HCT116 (cell line): ENCODE measurements around the gene SPTSSA. TPM values are rescaled to one million over a fixed set of nuclear protein-coding genes. Genes with fewer than 3 reads are reported as not detected.

ENCODE experiments used
- ATAC-seq: fragments of 200-7000 bp; cut with Tn5 transposase; 2 replicates; pipeline ENCODE4 v1.9.1; 2020; ENCODE audit warnings: mild to moderate bottlenecking, moderate library complexity
- BruUV-seq: library from RNA; stranded (reverse); fragments of 400-500 nt; replicated peaks from 2 replicates; lab custom pipeline; 2021; lab: Mats Ljungman, UMichigan
- CTCF ChIA-PET: fragments of 300-600 bp; sonication (Branson Sonifier 250); formaldehyde crosslinking; loops from one replicate; lab custom pipeline; 2021; ENCODE audit warnings: antibody characterized with exemption; lab: Charles Lee
- POLR2A ChIA-PET: fragments of 300-600, 350-600 bp; sonication (Branson Sonifier 250); formaldehyde crosslinking; loops from one replicate; lab custom pipeline; 2021; ENCODE audit warnings: antibody characterized with exemption; lab: Charles Lee
- RAD21 ChIA-PET, 2 experiments: fragments of 300-600 bp; sonication (Branson Sonifier 250); formaldehyde crosslinking; loops; one replicate each; lab custom pipeline; 2023; ENCODE audit warnings: low total read pairs in 2 of 2; ENCODE audit not compliant: uncharacterized antibody in 2 of 2, unreplicated experiment in 2 of 2, low non-redundant PET in 1 of 2; lab: Charles Lee
- DNase-seq: peaks from one replicate; pipeline ENCODE4 v3.0.0-alpha.2; 2010; ENCODE audit warnings: low read depth, low spot score
- H2AFZ ChIP-seq: fragments of 200-600 bp; shearing (Covaris generic), sonication (generic); 2 replicates; pipeline ENCODE4 v1.6.1; 2017; ENCODE audit warnings: low read depth, mixed run types, mixed read lengths, antibody characterized with exemption, low read length; ENCODE audit not compliant: poor library complexity, severe bottlenecking
- H3K27ac ChIP-seq: 2 replicates; pipeline ENCODE4 v1.5.1; 2012; ENCODE audit warnings: low read depth, low read length
- H3K27me3 ChIP-seq: fragments of 200-600 bp; sonication (generic); 2 replicates; pipeline ENCODE4 v1.6.1; 2016; ENCODE audit warnings: mixed run types, low read length, mixed read lengths; ENCODE audit not compliant: insufficient read depth
- H3K36me3 ChIP-seq, 2 experiments: fragments of 200-500 bp in 1 of 2; fragments of 200-600 bp in 1 of 2; sonication (Bioruptor generic) in 1 of 2; sonication (generic) in 1 of 2; 2 replicates each; pipeline versions ENCODE4 v1.5.1 to v1.6.1; 2014 to 2016; ENCODE audit warnings: low read length in 2 of 2, inconsistent platforms in 1 of 2, mixed read lengths in 1 of 2, mixed run types in 1 of 2; ENCODE audit not compliant: insufficient read depth in 2 of 2, control insufficient read depth in 1 of 2
- H3K4me1 ChIP-seq, 2 experiments: fragments of 200-600 bp in 1 of 2; sonication (generic) in 1 of 2; 2 replicates each; pipeline versions ENCODE4 v1.5.1 to v1.6.1; 2012 to 2017; ENCODE audit warnings: low read length in 2 of 2, inconsistent platforms in 1 of 2, mild to moderate bottlenecking in 1 of 2, mixed read lengths in 1 of 2, mixed run types in 1 of 2, moderate library complexity in 1 of 2; ENCODE audit not compliant: insufficient read depth in 2 of 2, control insufficient read depth in 1 of 2
- H3K4me2 ChIP-seq: fragments of 200-600 bp; sonication (generic); 2 replicates; pipeline ENCODE4 v1.6.1; 2017; ENCODE audit warnings: mixed run types, low read length, mixed read lengths
- H3K4me3 ChIP-seq, 2 experiments: fragments of 200-600 bp in 1 of 2; sonication (generic) in 1 of 2; replicated peaks in 1 of 2; 2 replicates each; pipeline ENCODE4 v1.5.1; 2011 to 2016; ENCODE audit warnings: low read length in 2 of 2, control low read depth in 1 of 2, low read depth in 1 of 2, mild to moderate bottlenecking in 1 of 2, mixed read lengths in 1 of 2, mixed run types in 1 of 2
- H3K79me2 ChIP-seq: fragments of 200-600 bp; sonication (generic); 2 replicates; pipeline ENCODE4 v1.6.1; 2017; ENCODE audit warnings: mild to moderate bottlenecking, mixed run types, low read length, moderate library complexity, mixed read lengths; ENCODE audit not compliant: insufficient read depth
- H3K9ac ChIP-seq: fragments of 200-600 bp; sonication (generic); 2 replicates; pipeline ENCODE4 v1.6.1; 2016; ENCODE audit warnings: low read length, mixed read lengths
- H3K9me2 ChIP-seq: fragments of 200-600 bp; sonication (generic), shearing (Covaris generic); 2 replicates; pipeline ENCODE4 v1.6.1; 2017; ENCODE audit warnings: mixed run types, mild to moderate bottlenecking, moderate library complexity; ENCODE audit not compliant: insufficient read depth
- H3K9me3 ChIP-seq, 2 experiments: fragments of 200-500 bp in 1 of 2; fragments of 200-600 bp in 1 of 2; sonication (Bioruptor generic) in 1 of 2; sonication (generic) in 1 of 2; 2 replicates each; pipeline ENCODE4 v1.6.1; 2014 to 2017; ENCODE audit warnings: low read length in 2 of 2, mixed read lengths in 2 of 2, inconsistent platforms in 1 of 2, low read depth in 1 of 2, mild to moderate bottlenecking in 1 of 2, mixed run types in 1 of 2, moderate library complexity in 1 of 2; ENCODE audit not compliant: control insufficient read depth in 1 of 2, insufficient read depth in 1 of 2
- H4K20me1 ChIP-seq: fragments of 200-600 bp; sonication (generic), shearing (Covaris generic); 2 replicates; pipeline ENCODE4 v1.6.1; 2017; ENCODE audit warnings: mixed run types, mild to moderate bottlenecking, moderate library complexity; ENCODE audit not compliant: insufficient read depth
- CTCF ChIP-seq, 3 experiments: fragments of 200-600 bp in 1 of 3; sonication (generic) in 1 of 3; IDR thresholded peaks in 2 of 3; conservative IDR thresholded peaks in 1 of 3; 2 replicates each; pipeline ENCODE4 v1.5.1; 2012 to 2017; ENCODE audit warnings: low read depth in 2 of 3, low read length in 2 of 3, antibody characterized with exemption in 1 of 3, borderline replicate concordance in 1 of 3, control low read depth in 1 of 3, mild to moderate bottlenecking in 1 of 3, mixed read lengths in 1 of 3, mixed run types in 1 of 3, moderate library complexity in 1 of 3; ENCODE audit not compliant: insufficient read depth in 1 of 3
- EZH2phosphoT487 ChIP-seq: fragments of 200-600 bp; IDR thresholded peaks from 2 replicates; pipeline ENCODE4 v1.6.1; 2018; ENCODE audit warnings: antibody characterized with exemption, borderline replicate concordance
- JUND ChIP-seq: IDR thresholded peaks from 2 replicates; pipeline ENCODE4 v1.6.1; 2012
- POLR2A ChIP-seq: IDR thresholded peaks from 2 replicates; pipeline ENCODE4 v1.7.0; 2011; ENCODE audit warnings: borderline replicate concordance; ENCODE audit not compliant: insufficient read depth, insufficient read length; ENCODE audit errors: extremely low read depth
- YY1 ChIP-seq: IDR thresholded peaks from 2 replicates; pipeline ENCODE4 v1.6.1; 2011; ENCODE audit warnings: low read length, low read depth, moderate library complexity, mild to moderate bottlenecking; ENCODE audit not compliant: insufficient replicate concordance; ENCODE audit errors: extremely low read depth
- ZNF274 ChIP-seq: fragments of 200-500 bp; sonication (Bioruptor generic); IDR thresholded peaks from 2 replicates; pipeline ENCODE4 v1.6.1; 2014; ENCODE audit warnings: mild to moderate bottlenecking, low read depth, low read length, inconsistent platforms
- intact Hi-C: fragments of 100-400 bp; cut with micrococcal nuclease; formaldehyde crosslinking; loops from 2 replicates; pipeline ENCODE4 v1.10.0; 2022
- total RNA-seq: library from RNA; stranded (reverse); gene quantifications from one replicate; pipeline ENCODE4 v1.2.1, GENCODE V29; 2021; ENCODE audit not compliant: unreplicated experiment
- TF ChIP-seq, protein P1 (sequence below): IDR thresholded peaks from 2 replicates; pipeline ENCODE4 v1.6.1; 2012; ENCODE audit warnings: low read depth

SPTSSA gene
- total RNA-seq, 1 experiment from 2014 or later = 17.0 TPM

GRCh38 chr14:34484726-34485125 lies 22.7 kb upstream of the SPTSSA start:
- Histone ChIP-seq H3K9ac (no peak overlapping the region), H3K4me2 (no peak overlapping the region), H3K79me2 (no peaks in the 10 kb centered on the region)
- BruUV-seq = no TSS peak
- POLR2A ChIA-PET = no interaction called here
- ATAC-seq = no peak
- TF ChIP-seq ZNF274 = no peak
- no peak for TF ChIP-seq POLR2A
- TF ChIP-seq JUND = no peak
- TF ChIP-seq EZH2phosphoT487 = no peak
- TF ChIP-seq, protein P1, sequence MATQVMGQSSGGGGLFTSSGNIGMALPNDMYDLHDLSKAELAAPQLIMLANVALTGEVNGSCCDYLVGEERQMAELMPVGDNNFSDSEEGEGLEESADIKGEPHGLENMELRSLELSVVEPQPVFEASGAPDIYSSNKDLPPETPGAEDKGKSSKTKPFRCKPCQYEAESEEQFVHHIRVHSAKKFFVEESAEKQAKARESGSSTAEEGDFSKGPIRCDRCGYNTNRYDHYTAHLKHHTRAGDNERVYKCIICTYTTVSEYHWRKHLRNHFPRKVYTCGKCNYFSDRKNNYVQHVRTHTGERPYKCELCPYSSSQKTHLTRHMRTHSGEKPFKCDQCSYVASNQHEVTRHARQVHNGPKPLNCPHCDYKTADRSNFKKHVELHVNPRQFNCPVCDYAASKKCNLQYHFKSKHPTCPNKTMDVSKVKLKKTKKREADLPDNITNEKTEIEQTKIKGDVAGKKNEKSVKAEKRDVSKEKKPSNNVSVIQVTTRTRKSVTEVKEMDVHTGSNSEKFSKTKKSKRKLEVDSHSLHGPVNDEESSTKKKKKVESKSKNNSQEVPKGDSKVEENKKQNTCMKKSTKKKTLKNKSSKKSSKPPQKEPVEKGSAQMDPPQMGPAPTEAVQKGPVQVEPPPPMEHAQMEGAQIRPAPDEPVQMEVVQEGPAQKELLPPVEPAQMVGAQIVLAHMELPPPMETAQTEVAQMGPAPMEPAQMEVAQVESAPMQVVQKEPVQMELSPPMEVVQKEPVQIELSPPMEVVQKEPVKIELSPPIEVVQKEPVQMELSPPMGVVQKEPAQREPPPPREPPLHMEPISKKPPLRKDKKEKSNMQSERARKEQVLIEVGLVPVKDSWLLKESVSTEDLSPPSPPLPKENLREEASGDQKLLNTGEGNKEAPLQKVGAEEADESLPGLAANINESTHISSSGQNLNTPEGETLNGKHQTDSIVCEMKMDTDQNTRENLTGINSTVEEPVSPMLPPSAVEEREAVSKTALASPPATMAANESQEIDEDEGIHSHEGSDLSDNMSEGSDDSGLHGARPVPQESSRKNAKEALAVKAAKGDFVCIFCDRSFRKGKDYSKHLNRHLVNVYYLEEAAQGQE = no peak
- no peak for TF ChIP-seq YY1
- no peak for TF ChIP-seq CTCF (IDR thresholded peaks at IDR 0.05 in 2 of 3, conservative IDR thresholded peaks at IDR 0.05 in 1 of 3; ENCODE audit: borderline replicate concordance in 1 of 3, insufficient read depth in 1 of 3, low read depth in 2 of 3, low read length in 2 of 3)
- TF ChIP-seq, all 23 proteins: peak for 0
- intact Hi-C loops = no loop called here
- Histone ChIP-seq H4K20me1 (no peaks in the 10 kb centered on the region), H3K36me3 (no peaks in the 10 kb centered on the region), H3K4me1 (no peaks in the 10 kb centered on the region; a peak in 1 of 4 replicates), H3K27me3 (no peaks in the 10 kb centered on the region), H3K9me3 (no peaks in the 10 kb centered on the region), H2AFZ (no peak overlapping the region), H3K9me2 (no peaks in the 10 kb centered on the region), H3K4me3 (no peak overlapping the region), H3K27ac (no peak overlapping the region)
- ChIA-PET RAD21 (no interaction called here), CTCF (no interaction called here)
- DNase-seq = no peak
